ENCODE data around the gene C2CD5. TPM values are rescaled to one million over a fixed set of nuclear protein-coding genes. Genes with fewer than 3 reads are reported as not detected.
"Not testable (repeated sequence)": the region's sequence is repeated elsewhere in the genome, so short reads cannot be mapped to it uniquely, and the experiment has no call there.

The C2CD5 gene
- 10 to 100 TPM; 52.6 to 52.7 TPM for total RNA-seq

- POLR2A ChIA-PET: interaction anchor here (0.5 to 4.0 kb wide), 30 partner anchors 9 to 1042 kb away, joined by 3 to 72 read pairs (median 4); partner anchors contain the start of genes CMAS, ETNK1, GOLT1B and LDHB
- H3K27me3 Mint-ChIP-seq: peaks cover 10% of the 10 kb centered on the region
- H3K4me3 Mint-ChIP-seq: peak within 1 kb of the TSS; percentile 92
- H3K36me3 Mint-ChIP-seq (ENCODE audit: low read depth): peaks cover 45% of the 10 kb centered on the region
- no peaks in the 10 kb centered on the region for H3K9me3 Mint-ChIP-seq
- DNase-seq: peak; percentile 96
- peak within 1 kb of the TSS; percentile 96 for H3K27ac Mint-ChIP-seq
- CTCF ChIA-PET: interaction anchor here (1.0 to 2.1 kb wide), 14 partner anchors 9 to 140 kb away, joined by 3 to 9 read pairs (median 5); partner anchors contain the start of gene ETNK1
- peaks cover 40% of the 10 kb centered on the region for H3K4me1 Mint-ChIP-seq
Observed at GRCh38 chr12:22544038-22544979, at the start of gene C2CD5. TSS of gene C2CD5 (minus strand) at chr12:22544542. CDS start at chr12:22544150, 392 bp downstream.

GRCh38 chr12:22593864-22594263, 49.5 kb upstream of the C2CD5 start:
- H3K27me3 Mint-ChIP-seq: no peaks in the 10 kb centered on the region
- no peak overlapping the region for H3K4me3 Mint-ChIP-seq
- H3K27ac Mint-ChIP-seq: no peak overlapping the region
- H3K4me1 Mint-ChIP-seq: peaks cover 15% of the 10 kb centered on the region
- H3K9me3 Mint-ChIP-seq: no peaks in the 10 kb centered on the region
- ChIA-PET POLR2A (interaction anchor here (1.1 kb wide), 1 partner anchor 49 kb away, joined by 4 read pairs; no protein-coding TSS in a partner anchor), CTCF (no interaction called here)
- no peaks in the 10 kb centered on the region for H3K36me3 Mint-ChIP-seq (ENCODE audit: low read depth)
- DNase-seq: no peak

- CTCF ChIA-PET: interaction anchor here (0.7 kb wide), 1 partner anchor 55 kb away, joined by 4 read pairs; no protein-coding TSS in a partner anchor
- no peak for DNase-seq
- Mint-ChIP-seq H3K4me1 (no peaks in the 10 kb centered on the region), H3K9me3 (no peaks in the 10 kb centered on the region), H3K4me3 (no peak overlapping the region), H3K27ac (no peak overlapping the region), H3K27me3 (peaks cover 4% of the 10 kb centered on the region), H3K36me3 (ENCODE audit: low read depth) (no peaks in the 10 kb centered on the region)
- POLR2A ChIA-PET: no interaction called here
Observed at GRCh38 chr12:22588817-22589216, 44.5 kb upstream of the C2CD5 start.

GRCh38 chr12:22578328-22578727, 34.0 kb upstream of the C2CD5 start:
- Mint-ChIP-seq H3K27me3 (no peaks in the 10 kb centered on the region), H3K4me3 (no peak overlapping the region), H3K27ac (no peak overlapping the region), H3K9me3 (no peaks in the 10 kb centered on the region), H3K4me1 (no peaks in the 10 kb centered on the region), H3K36me3 (ENCODE audit: low read depth) (no peaks in the 10 kb centered on the region)
- DNase-seq: no peak
- POLR2A ChIA-PET: no interaction called here
- CTCF ChIA-PET: no interaction called here

- Mint-ChIP-seq H3K27ac (no peak overlapping the region), H3K4me3 (no peak overlapping the region), H3K9me3 (no peaks in the 10 kb centered on the region), H3K4me1 (no peaks in the 10 kb centered on the region), H3K36me3 (ENCODE audit: low read depth) (no peaks in the 10 kb centered on the region), H3K27me3 (no peaks in the 10 kb centered on the region)
- CTCF ChIA-PET: no interaction called here
- no peak for DNase-seq
- POLR2A ChIA-PET: no interaction called here
Observed at GRCh38 chr12:22577667-22578066, 33.3 kb upstream of the C2CD5 start.

- Mint-ChIP-seq H3K4me3 (no peak overlapping the region), H3K36me3 (ENCODE audit: low read depth) (no peaks in the 10 kb centered on the region), H3K27ac (no peak overlapping the region), H3K4me1 (no peaks in the 10 kb centered on the region), H3K9me3 (no peaks in the 10 kb centered on the region), H3K27me3 (no peaks in the 10 kb centered on the region)
- ChIA-PET CTCF (interaction anchor here (1.1 kb wide), 1 partner anchor 8 kb away, joined by 5 read pairs; no protein-coding TSS in a partner anchor), POLR2A (no interaction called here)
- DNase-seq: no peak
Observed at GRCh38 chr12:22576473-22576872, 32.1 kb upstream of the C2CD5 start.

GRCh38 chr12:22576065-22576464, 31.7 kb upstream of the C2CD5 start:
- CTCF ChIA-PET: interaction anchor here (1.1 kb wide), 1 partner anchor 9 kb away, joined by 5 read pairs; no protein-coding TSS in a partner anchor
- Mint-ChIP-seq H3K9me3 (no peaks in the 10 kb centered on the region), H3K36me3 (ENCODE audit: low read depth) (no peaks in the 10 kb centered on the region), H3K4me1 (no peaks in the 10 kb centered on the region), H3K27ac (no peak overlapping the region), H3K4me3 (no peak overlapping the region), H3K27me3 (no peaks in the 10 kb centered on the region)
- no peak for DNase-seq
- POLR2A ChIA-PET: no interaction called here

- no peaks in the 10 kb centered on the region for H3K9me3 Mint-ChIP-seq
- H3K36me3 Mint-ChIP-seq (ENCODE audit: low read depth): no peaks in the 10 kb centered on the region
- no peak for DNase-seq
- H3K4me1 Mint-ChIP-seq: no peaks in the 10 kb centered on the region
- no peak overlapping the region for H3K4me3 Mint-ChIP-seq
- ChIA-PET POLR2A (no interaction called here), CTCF (interaction anchor here (0.6 kb wide), 1 partner anchor 16 kb away, joined by 5 read pairs; no protein-coding TSS in a partner anchor)
- no peaks in the 10 kb centered on the region for H3K27me3 Mint-ChIP-seq
- H3K27ac Mint-ChIP-seq: no peak overlapping the region
Observed at GRCh38 chr12:22574921-22575320, 30.6 kb upstream of the C2CD5 start.

GRCh38 chr12:22573181-22573580, 28.8 kb upstream of the C2CD5 start:
- no peak overlapping the region for H3K27ac Mint-ChIP-seq
- H3K4me3 Mint-ChIP-seq: no peak overlapping the region

GRCh38 chr12:22569253-22569652, 24.9 kb upstream of the C2CD5 start:
- ChIA-PET POLR2A (no interaction called here), CTCF (no interaction called here)
- H3K27ac Mint-ChIP-seq: no peak overlapping the region

More at GRCh38 chr12:22573181-22573580, 28.8 kb upstream of the C2CD5 start:
- no peak for DNase-seq
- no peaks in the 10 kb centered on the region for H3K4me1 Mint-ChIP-seq
- ChIA-PET POLR2A (no interaction called here), CTCF (interaction anchor here (0.7 kb wide), 1 partner anchor 11 kb away, joined by 3 read pairs; no protein-coding TSS in a partner anchor)
- no peaks in the 10 kb centered on the region for H3K36me3 Mint-ChIP-seq (ENCODE audit: low read depth)
- no peaks in the 10 kb centered on the region for H3K9me3 Mint-ChIP-seq
- H3K27me3 Mint-ChIP-seq: no peaks in the 10 kb centered on the region

GRCh38 chr12:22562036-22563028, 18.0 kb upstream of the C2CD5 start:
- peaks cover 9% of the 10 kb centered on the region for H3K4me1 Mint-ChIP-seq
- H3K27ac Mint-ChIP-seq: no peak overlapping the region
- no peaks in the 10 kb centered on the region for H3K9me3 Mint-ChIP-seq
- peaks cover 19% of the 10 kb centered on the region for H3K27me3 Mint-ChIP-seq
- no peaks in the 10 kb centered on the region for H3K36me3 Mint-ChIP-seq (ENCODE audit: low read depth)
- CTCF ChIA-PET: interaction anchor here (0.6 kb wide), 1 partner anchor 11 kb away, joined by 3 read pairs; no protein-coding TSS in a partner anchor
- POLR2A ChIA-PET: no interaction called here
- no peak overlapping the region for H3K4me3 Mint-ChIP-seq
- DNase-seq: no peak

More at GRCh38 chr12:22569253-22569652, 24.9 kb upstream of the C2CD5 start:
- no peaks in the 10 kb centered on the region for H3K36me3 Mint-ChIP-seq (ENCODE audit: low read depth)
- peaks cover under 1% of the 10 kb centered on the region for H3K27me3 Mint-ChIP-seq
- H3K4me3 Mint-ChIP-seq: no peak overlapping the region
- no peaks in the 10 kb centered on the region for H3K4me1 Mint-ChIP-seq
- no peaks in the 10 kb centered on the region for H3K9me3 Mint-ChIP-seq
- no peak for DNase-seq

- H3K36me3 Mint-ChIP-seq (ENCODE audit: low read depth); CTCF ChIA-PET; H3K4me1 Mint-ChIP-seq; H3K4me3 Mint-ChIP-seq; POLR2A ChIA-PET; H3K27ac Mint-ChIP-seq; DNase-seq: not testable (repeated sequence)
- Mint-ChIP-seq H3K9me3 (peaks cover 11% of the 10 kb centered on the region), H3K27me3 (peaks cover 15% of the 10 kb centered on the region)
Observed at GRCh38 chr12:22554750-22555149, 10.4 kb upstream of the C2CD5 start.

Measured in activated CD4-positive, alpha-beta memory T cell treated with anti-CD3 and anti-CD28 coated beads, Interleukin-2, amount 10 ng/mL, durations not matched to agents 7 days and 5 days (primary cell).